Keratinocyte (primary cell): ENCODE data around the gene SLC1A4.
"Not testable (repeated sequence)": the region's sequence is repeated elsewhere in the genome, so short reads cannot be mapped to it uniquely, and the experiment has no call there.

Experiments
- EZH2 ChIP-seq: IDR thresholded peaks from one replicate; pipeline ENCODE4 v1.6.1; 2012; ENCODE audit warnings: inconsistent platforms, mild to moderate bottlenecking, low read length, moderate library complexity
- TF ChIP-seq, protein P1 (sequence below), 3 experiments: IDR thresholded peaks in 1 of 3; conservative IDR thresholded peaks in 1 of 3; optimal IDR thresholded peaks in 1 of 3; 2 replicates in 2 of 3; 3 replicates in 1 of 3; pipeline versions ENCODE3 to v1.5.1; 2011; ENCODE audit warnings: low read length in 3 of 3, mild to moderate bottlenecking in 3 of 3, moderate library complexity in 2 of 3, control low read depth in 1 of 3, inconsistent platforms in 1 of 3; ENCODE audit not compliant: insufficient read depth in 2 of 3; ENCODE audit errors: extremely low read depth in 1 of 3

GRCh38 chr2:65033667-65034066 is 44.5 kb downstream of the SLC1A4 start:
- TF ChIP-seq, protein P1, sequence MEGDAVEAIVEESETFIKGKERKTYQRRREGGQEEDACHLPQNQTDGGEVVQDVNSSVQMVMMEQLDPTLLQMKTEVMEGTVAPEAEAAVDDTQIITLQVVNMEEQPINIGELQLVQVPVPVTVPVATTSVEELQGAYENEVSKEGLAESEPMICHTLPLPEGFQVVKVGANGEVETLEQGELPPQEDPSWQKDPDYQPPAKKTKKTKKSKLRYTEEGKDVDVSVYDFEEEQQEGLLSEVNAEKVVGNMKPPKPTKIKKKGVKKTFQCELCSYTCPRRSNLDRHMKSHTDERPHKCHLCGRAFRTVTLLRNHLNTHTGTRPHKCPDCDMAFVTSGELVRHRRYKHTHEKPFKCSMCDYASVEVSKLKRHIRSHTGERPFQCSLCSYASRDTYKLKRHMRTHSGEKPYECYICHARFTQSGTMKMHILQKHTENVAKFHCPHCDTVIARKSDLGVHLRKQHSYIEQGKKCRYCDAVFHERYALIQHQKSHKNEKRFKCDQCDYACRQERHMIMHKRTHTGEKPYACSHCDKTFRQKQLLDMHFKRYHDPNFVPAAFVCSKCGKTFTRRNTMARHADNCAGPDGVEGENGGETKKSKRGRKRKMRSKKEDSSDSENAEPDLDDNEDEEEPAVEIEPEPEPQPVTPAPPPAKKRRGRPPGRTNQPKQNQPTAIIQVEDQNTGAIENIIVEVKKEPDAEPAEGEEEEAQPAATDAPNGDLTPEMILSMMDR (optimal IDR thresholded peaks at IDR 0.05 in 1 of 3, IDR thresholded peaks at IDR 0.05 in 1 of 3, conservative IDR thresholded peaks at IDR 0.05 in 1 of 3; ENCODE audit: extremely low read depth in 1 of 3, insufficient read depth in 2 of 3, low read length in 3 of 3) = not testable (repeated sequence)
- TF ChIP-seq EZH2 = not testable (repeated sequence)
